ENCODE measurements around the gene MLLT10.

DNA sequence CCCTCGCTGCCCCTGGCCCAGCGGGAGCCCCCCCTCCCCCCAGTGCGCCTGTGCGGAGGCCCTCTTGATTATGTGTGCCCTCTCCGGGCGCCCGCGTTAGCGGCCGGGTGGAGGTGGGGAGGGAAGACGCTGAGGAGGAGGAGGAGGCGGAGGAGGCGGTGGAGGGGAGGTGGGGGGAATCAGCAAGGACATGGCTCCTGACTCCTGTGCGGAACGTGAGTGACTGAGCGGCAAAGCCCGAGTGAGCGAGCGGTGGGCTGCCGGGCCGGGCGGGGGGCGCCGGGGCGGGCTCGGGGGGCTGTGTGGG, 201 bp downstream of the MLLT10 start:
- no peak; the same call in 1 of the 2 replicates for TF ChIP-seq TAF1 (IDR thresholded peaks at IDR 0.05; ENCODE audit: borderline replicate concordance, insufficient read depth, low read length)
- TF ChIP-seq POLR2AphosphoS5 (IDR thresholded peaks at IDR 0.05; ENCODE audit: low read depth, low read length): no peak
- TF ChIP-seq, protein P1, sequence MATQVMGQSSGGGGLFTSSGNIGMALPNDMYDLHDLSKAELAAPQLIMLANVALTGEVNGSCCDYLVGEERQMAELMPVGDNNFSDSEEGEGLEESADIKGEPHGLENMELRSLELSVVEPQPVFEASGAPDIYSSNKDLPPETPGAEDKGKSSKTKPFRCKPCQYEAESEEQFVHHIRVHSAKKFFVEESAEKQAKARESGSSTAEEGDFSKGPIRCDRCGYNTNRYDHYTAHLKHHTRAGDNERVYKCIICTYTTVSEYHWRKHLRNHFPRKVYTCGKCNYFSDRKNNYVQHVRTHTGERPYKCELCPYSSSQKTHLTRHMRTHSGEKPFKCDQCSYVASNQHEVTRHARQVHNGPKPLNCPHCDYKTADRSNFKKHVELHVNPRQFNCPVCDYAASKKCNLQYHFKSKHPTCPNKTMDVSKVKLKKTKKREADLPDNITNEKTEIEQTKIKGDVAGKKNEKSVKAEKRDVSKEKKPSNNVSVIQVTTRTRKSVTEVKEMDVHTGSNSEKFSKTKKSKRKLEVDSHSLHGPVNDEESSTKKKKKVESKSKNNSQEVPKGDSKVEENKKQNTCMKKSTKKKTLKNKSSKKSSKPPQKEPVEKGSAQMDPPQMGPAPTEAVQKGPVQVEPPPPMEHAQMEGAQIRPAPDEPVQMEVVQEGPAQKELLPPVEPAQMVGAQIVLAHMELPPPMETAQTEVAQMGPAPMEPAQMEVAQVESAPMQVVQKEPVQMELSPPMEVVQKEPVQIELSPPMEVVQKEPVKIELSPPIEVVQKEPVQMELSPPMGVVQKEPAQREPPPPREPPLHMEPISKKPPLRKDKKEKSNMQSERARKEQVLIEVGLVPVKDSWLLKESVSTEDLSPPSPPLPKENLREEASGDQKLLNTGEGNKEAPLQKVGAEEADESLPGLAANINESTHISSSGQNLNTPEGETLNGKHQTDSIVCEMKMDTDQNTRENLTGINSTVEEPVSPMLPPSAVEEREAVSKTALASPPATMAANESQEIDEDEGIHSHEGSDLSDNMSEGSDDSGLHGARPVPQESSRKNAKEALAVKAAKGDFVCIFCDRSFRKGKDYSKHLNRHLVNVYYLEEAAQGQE (IDR thresholded peaks at IDR 0.05; ENCODE audit: insufficient read depth in 1 of 2, low read depth in 2 of 2, low read length in 2 of 2): no peak; a peak in 1 of 4 replicates
